HepG2 (cell line): Measurements from ENCODE around the gene PTH1R.

Experiments
- BHLHE40 ChIP-seq: IDR thresholded peaks from 2 replicates; pipeline ENCODE4 v1.6.1; 2011; ENCODE audit warnings: low read length, improper control_type of control experiment
- BRCA1 ChIP-seq: sonication (generic); formaldehyde crosslinking; IDR thresholded peaks from 2 replicates; pipeline ENCODE4 v1.4.0; 2020; ENCODE audit warnings: missing genetic modification reagents
- FOXA3 ChIP-seq: IDR thresholded peaks from 2 replicates; pipeline ENCODE4 v1.6.1; 2016; ENCODE audit warnings: missing genetic modification reagents, missing compliant biosample characterization
- MAFG ChIP-seq: sonication (generic); formaldehyde crosslinking; IDR thresholded peaks from 2 replicates; pipeline ENCODE4 v1.5.1; 2020; ENCODE audit warnings: mild to moderate bottlenecking, missing genetic modification reagents
- NFE2L2 ChIP-seq: fragments of 150-350 bp; IDR thresholded peaks from 2 replicates; pipeline ENCODE4 v1.6.1; 2014; ENCODE audit warnings: low read length
- RBFOX2 ChIP-seq: fragments of 200-400 bp; formaldehyde crosslinking; IDR thresholded peaks from 2 replicates; pipeline ENCODE4 v1.6.1; 2017; ENCODE audit warnings: low read depth, mild to moderate bottlenecking, low read length
- THAP11 ChIP-seq: IDR thresholded peaks from 2 replicates; pipeline ENCODE4 v1.6.1; 2016; ENCODE audit warnings: missing biosample characterization, missing genetic modification reagents
- ZNF354B ChIP-seq: sonication (generic); formaldehyde crosslinking; IDR thresholded peaks from 2 replicates; pipeline ENCODE4 v1.8.0; 2022; ENCODE audit warnings: mild to moderate bottlenecking, missing genetic modification reagents
- TF ChIP-seq, protein P1 (sequence below): sonication (generic); formaldehyde crosslinking; conservative IDR thresholded peaks from 2 replicates; pipeline ENCODE4 v1.4.0; 2020; ENCODE audit warnings: missing genetic modification reagents
- TF ChIP-seq, protein P2 (sequence below): sonication (generic); formaldehyde crosslinking; IDR thresholded peaks from 2 replicates; pipeline ENCODE4 v1.4.0; 2020; ENCODE audit warnings: mild to moderate bottlenecking, low read depth, missing genetic modification reagents

DNA sequence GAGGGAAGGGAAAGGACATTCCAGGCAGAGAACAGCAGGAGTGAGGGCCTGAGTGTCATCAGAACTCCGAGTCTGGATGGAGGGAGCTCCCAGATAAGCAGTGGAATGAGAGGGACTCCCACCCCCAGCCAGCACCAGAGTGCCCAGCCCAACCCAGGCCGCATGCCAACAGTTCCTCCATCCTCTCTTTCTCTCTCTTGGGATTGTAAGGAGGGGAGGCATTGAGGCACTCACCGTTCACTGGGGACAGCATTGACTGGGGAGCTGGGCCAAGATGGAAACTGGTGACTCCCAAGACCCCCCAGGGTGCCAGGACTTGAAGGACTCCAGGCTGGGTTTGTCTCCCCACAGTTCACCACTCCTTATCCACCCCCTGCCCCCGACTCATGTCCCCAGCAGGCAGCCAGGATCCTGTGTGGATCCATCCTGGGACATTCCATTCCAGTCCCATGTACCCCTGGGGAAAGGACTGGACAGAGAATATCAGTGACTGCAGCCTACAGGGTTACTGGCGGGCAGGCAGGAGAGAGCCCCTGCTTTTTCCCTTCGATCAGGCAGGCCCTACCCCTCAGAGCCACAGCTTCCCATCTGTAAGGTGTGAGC, 15.7 kb downstream of the PTH1R start:
- TF ChIP-seq NFE2L2 (no peak), FOXA3 (CRISPR knock-in tag) (no peak), RBFOX2 (no peak), MAFG (CRISPR knock-in tag) (no peak), BRCA1 (no peak), ZNF354B (CRISPR knock-in tag) (no peak), THAP11 (no peak), BHLHE40 (no peak)
- TF ChIP-seq, protein P1, sequence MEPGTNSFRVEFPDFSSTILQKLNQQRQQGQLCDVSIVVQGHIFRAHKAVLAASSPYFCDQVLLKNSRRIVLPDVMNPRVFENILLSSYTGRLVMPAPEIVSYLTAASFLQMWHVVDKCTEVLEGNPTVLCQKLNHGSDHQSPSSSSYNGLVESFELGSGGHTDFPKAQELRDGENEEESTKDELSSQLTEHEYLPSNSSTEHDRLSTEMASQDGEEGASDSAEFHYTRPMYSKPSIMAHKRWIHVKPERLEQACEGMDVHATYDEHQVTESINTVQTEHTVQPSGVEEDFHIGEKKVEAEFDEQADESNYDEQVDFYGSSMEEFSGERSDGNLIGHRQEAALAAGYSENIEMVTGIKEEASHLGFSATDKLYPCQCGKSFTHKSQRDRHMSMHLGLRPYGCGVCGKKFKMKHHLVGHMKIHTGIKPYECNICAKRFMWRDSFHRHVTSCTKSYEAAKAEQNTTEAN (CRISPR knock-in tag) = no peak
- TF ChIP-seq, protein P2, sequence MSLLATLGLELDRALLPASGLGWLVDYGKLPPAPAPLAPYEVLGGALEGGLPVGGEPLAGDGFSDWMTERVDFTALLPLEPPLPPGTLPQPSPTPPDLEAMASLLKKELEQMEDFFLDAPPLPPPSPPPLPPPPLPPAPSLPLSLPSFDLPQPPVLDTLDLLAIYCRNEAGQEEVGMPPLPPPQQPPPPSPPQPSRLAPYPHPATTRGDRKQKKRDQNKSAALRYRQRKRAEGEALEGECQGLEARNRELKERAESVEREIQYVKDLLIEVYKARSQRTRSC (CRISPR knock-in tag) = no peak
